ENCODE data around the gene SMAD5.

Gene SMAD5

DNA sequence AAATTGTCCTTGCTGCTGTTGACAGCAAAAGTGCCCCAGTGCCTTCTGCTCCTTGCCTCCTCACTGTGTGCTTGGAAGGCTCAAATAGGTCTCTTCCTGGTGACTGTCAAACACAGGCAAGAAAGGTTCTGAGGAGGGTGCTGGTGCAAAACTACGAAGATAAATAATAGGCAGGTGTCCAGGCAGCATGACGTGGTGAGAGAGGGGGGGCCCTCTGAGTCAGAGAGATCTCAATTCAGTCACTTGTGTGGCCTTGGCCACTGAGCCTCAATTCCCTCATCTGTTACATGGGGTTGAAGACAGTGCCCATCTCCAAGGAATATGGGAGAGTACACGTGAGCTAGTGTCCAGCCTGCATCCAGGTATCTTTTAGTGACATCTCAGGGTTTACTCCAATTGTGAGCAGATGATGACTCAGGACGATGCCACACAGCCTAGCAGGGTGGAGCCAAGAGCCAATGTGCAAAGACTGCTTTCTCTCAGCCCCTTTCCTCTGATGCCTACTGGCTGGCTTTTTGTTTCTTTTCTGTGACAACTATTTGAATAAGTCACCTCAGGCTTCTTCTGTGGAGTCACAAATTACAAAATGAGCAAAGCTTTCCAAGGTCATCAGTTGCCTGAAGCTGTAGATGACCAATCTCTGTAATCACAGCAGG lies 90.1 kb downstream of the SMAD5 start:
- DNase-seq (ENCODE audit: low read depth) = no peak

DNA sequence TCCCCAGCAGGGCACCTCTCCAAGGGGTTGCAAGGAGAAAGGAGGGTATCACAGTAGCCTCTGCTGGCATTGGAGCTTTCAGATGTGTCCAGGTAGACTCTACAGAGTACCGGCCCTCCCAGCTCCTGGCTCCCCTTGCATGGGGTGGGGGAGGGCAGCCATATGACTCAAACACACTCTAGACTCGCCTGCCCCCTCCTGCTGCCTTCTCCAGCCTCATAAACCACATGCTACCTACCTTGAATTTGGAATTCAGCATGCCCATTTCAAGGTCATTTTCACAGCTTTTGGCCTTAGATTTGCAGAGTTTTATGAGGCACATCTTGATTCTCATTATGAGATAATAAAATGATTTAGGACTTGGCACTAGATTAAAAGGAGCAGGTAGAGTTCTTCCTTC lies 93.2 kb downstream of the SMAD5 start:
- no peak for DNase-seq (ENCODE audit: low read depth)

DNA sequence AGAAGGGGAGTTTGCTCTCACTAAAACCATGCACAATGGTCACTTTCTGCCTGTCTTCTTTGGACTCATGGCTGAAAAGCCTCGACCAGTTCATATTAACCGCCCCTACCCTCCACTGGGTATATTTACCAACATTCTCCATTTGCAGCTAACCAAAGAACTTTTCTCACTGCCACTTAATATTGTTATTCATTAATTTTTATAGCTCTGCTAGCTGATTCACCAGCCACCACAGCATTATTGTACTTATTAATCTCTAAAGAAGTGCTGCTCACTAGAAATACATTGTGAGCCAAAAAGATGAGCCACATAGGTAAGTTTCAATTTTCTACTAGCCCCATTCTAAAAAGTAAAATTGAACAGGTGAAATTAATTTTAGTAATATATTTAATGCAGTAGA lies 93.8 kb downstream of the SMAD5 start:
- no peak for DNase-seq (ENCODE audit: low read depth)

DNA sequence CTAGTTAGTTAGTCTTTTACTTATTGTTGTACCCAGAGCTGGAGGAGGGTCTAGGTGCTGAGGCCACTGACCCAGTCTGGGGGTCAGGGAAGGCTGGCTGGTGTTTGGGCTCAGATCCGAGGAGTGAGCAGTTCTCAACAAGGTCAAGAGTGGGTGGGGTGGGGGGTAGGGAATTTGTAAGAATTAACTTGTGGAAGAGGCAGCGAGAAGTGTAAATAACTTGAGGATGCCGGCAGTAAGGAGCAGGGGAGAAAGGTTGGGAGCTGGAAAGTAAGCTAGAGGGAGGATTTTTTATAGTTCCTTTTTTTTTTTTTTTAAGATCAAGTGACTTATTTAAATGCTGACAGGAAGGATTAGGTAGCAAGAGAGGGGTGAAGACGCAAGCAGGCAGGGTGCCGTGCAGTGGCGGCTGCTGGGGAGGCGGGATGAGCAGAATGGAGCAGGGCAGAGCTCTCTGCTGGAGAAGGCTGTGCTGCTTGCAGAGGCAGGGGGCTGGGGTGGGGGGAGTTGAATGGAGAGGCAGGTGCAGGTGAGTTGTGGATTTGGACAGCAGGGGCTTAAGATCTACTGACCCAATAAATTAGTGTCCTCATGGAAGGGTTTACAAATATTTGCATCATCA lies 95.6 kb downstream of the SMAD5 start:
- DNase-seq (ENCODE audit: low read depth) = no peak

DNA sequence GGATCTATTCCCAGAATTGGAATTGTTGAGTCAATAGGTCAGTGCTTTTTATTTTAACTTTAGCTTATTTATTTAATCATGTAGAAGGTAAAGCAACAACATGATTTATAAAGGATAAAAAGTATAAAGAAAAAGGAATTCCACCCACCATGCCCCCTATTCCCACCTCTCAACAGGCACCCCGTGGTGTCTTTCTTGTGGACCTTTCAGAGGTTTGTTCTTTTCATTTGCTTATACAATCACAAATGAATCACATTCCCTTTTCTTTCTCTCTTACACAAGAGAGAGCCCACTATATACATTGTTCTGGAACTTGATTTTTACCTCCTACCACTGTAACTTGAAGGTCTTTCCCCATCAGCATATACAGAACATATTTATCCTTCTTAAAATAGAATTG lies 97.5 kb downstream of the SMAD5 start:
- DNase-seq (ENCODE audit: low read depth) = no peak

DNA sequence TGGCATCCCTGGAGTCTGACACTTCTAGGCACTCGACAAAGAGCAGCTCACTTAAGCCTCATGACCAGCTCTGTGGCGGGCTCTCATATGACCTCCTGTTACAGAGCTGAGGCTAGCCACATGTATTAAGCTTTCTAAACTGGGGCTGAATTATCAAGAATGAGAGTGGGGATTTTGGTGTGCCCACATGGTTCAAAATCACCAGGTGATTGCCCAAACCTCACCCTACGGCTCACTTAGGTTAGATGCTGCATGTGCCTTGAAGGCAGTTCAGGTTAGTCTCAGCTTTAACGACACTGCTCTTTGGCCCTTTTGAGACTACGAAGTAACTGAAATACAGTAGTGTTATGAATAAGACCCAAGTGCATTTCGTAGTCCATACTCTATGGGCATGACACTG lies 99.7 kb downstream of the SMAD5 start:
- no peak for DNase-seq (ENCODE audit: low read depth)

Data from fibroblast of gingiva (primary cell).